Osteoblast (primary cell): ENCODE results near the gene TDRD15. TPM values are rescaled to one million over a fixed set of nuclear protein-coding genes. Genes with fewer than 3 reads are reported as not detected.

ENCODE experiments used
- DNase-seq: peaks from one replicate; pipeline ENCODE4 v3.0.0; 2011; ENCODE audit warnings: low spot score, mixed read lengths; ENCODE audit not compliant: insufficient read length; ENCODE audit errors: missing footprints
- H2AFZ ChIP-seq: 2 replicates; pipeline ENCODE4 v1.6.0; 2011; ENCODE audit warnings: mild to moderate bottlenecking, low read length
- H3K27ac ChIP-seq: 2 replicates; pipeline ENCODE4 v1.5.1; 2011; ENCODE audit warnings: mild to moderate bottlenecking, low read depth, low read length, moderate library complexity
- H3K27me3 ChIP-seq: 2 replicates; pipeline ENCODE4 v1.6.0; 2012; ENCODE audit warnings: mild to moderate bottlenecking, control low read depth, inconsistent platforms, low read length, moderate library complexity; ENCODE audit not compliant: insufficient read depth
- H3K36me3 ChIP-seq: 2 replicates; pipeline ENCODE4 v1.5.1; 2011; ENCODE audit warnings: mild to moderate bottlenecking, low read length, control low read depth, moderate library complexity; ENCODE audit not compliant: insufficient read depth
- H3K4me1 ChIP-seq: 2 replicates; pipeline ENCODE4 v1.5.1; 2011; ENCODE audit warnings: mild to moderate bottlenecking, low read length, control low read depth, moderate library complexity; ENCODE audit not compliant: insufficient read depth
- H3K4me2 ChIP-seq: 2 replicates; pipeline ENCODE4 v1.6.0; 2011; ENCODE audit warnings: mild to moderate bottlenecking, low read length; ENCODE audit not compliant: insufficient read depth
- H3K4me3 ChIP-seq: fragments of 200-600 bp; sonication (generic); 3 replicates; pipeline ENCODE4 v1.5.1; 2012; ENCODE audit warnings: mild to moderate bottlenecking, low read length, inconsistent platforms; ENCODE audit not compliant: insufficient read depth
- H3K79me2 ChIP-seq: 2 replicates; pipeline ENCODE4 v1.6.0; 2012; ENCODE audit warnings: mild to moderate bottlenecking, low read length, control low read depth, inconsistent platforms; ENCODE audit not compliant: insufficient read depth
- H3K9me3 ChIP-seq: 2 replicates; pipeline ENCODE4 v1.5.1; 2011; ENCODE audit warnings: low read depth, low read length, control low read depth
- H4K20me1 ChIP-seq: 2 replicates; pipeline ENCODE4 v1.6.0; 2012; ENCODE audit warnings: mild to moderate bottlenecking, low read length, control low read depth; ENCODE audit not compliant: insufficient read depth
- total RNA-seq: library from RNA; depleted of rRNA; stranded (reverse); fragments of >200 nt; gene quantifications from 2 replicates; pipeline ENCODE4 v1.2.3, GENCODE V29; 2012
- TF ChIP-seq, protein P1 (sequence below): IDR thresholded peaks from 2 replicates; pipeline ENCODE4 v1.5.1; 2011; ENCODE audit warnings: mild to moderate bottlenecking, low read depth, low read length, moderate library complexity; ENCODE audit errors: extremely low read depth

Gene TDRD15
- total RNA-seq, 1 donor: not detected

DNA sequence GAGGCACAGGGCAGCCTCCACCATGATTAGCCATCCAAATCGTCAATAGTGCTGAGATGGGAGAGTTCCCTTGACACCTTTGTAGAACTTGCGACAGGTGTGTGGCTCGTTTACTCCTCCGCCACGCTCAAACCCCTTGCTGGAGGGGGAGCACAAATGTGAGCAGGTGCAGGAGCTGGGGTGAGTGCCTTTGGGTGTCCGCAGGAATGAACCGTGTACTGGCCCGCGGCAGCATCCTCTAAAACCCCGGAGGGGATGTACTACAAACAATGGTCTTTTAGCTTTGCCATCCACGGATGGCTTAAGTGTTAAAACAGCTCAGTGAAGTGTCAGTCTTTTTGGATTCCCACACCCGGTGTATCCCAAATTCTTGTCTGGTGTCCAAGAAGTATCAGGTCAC lies 21.4 kb upstream of the TDRD15 start:
- H3K4me2 ChIP-seq: no peak overlapping the region
- no peaks in the 10 kb centered on the region for H4K20me1 ChIP-seq
- DNase-seq: no peak
- H3K4me3 ChIP-seq: no peak overlapping the region
- no peaks in the 10 kb centered on the region for H3K4me1 ChIP-seq
- TF ChIP-seq, protein P1, sequence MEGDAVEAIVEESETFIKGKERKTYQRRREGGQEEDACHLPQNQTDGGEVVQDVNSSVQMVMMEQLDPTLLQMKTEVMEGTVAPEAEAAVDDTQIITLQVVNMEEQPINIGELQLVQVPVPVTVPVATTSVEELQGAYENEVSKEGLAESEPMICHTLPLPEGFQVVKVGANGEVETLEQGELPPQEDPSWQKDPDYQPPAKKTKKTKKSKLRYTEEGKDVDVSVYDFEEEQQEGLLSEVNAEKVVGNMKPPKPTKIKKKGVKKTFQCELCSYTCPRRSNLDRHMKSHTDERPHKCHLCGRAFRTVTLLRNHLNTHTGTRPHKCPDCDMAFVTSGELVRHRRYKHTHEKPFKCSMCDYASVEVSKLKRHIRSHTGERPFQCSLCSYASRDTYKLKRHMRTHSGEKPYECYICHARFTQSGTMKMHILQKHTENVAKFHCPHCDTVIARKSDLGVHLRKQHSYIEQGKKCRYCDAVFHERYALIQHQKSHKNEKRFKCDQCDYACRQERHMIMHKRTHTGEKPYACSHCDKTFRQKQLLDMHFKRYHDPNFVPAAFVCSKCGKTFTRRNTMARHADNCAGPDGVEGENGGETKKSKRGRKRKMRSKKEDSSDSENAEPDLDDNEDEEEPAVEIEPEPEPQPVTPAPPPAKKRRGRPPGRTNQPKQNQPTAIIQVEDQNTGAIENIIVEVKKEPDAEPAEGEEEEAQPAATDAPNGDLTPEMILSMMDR: no peak
- H3K27me3 ChIP-seq: no peaks in the 10 kb centered on the region
- H3K79me2 ChIP-seq: no peaks in the 10 kb centered on the region
- no peak overlapping the region for H3K27ac ChIP-seq
- no peaks in the 10 kb centered on the region for H3K36me3 ChIP-seq
- H3K9me3 ChIP-seq: no peaks in the 10 kb centered on the region
- H2AFZ ChIP-seq: no peak overlapping the region

DNA sequence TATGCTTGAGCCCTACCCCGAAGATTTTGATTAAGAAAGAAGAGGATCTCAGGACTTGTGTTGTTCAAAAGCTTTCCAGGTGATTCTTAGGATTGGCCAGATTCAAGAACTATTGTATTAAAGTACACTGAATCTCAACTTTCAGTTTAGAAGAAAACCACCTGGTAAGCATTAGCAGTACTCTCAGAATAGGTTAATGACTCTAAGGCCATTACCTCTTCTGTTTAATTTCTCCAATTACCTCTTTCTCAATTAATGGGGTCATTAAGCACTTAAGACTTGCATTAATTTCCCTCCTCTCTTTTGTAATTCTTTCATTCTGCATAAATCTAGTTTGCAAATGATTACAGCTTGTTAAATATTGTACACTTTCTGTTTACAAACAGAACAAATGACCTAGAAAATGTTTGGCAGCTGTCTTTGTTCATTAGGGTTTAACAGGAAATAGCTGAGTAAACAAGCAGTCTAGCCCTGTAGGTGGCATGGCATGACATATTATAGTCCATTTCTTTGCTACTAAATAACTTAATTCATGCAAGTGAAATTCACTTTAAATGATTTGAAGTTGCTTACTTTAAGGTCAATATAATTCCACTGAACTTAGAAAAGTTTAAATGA lies 20.4 kb upstream of the TDRD15 start:
- no peaks in the 10 kb centered on the region for H3K79me2 ChIP-seq
- H3K27ac ChIP-seq: no peak overlapping the region
- no peak for DNase-seq
- H3K4me1 ChIP-seq: no peaks in the 10 kb centered on the region
- H3K4me2 ChIP-seq: no peak overlapping the region
- no peaks in the 10 kb centered on the region for H3K9me3 ChIP-seq
- no peaks in the 10 kb centered on the region for H4K20me1 ChIP-seq
- H3K36me3 ChIP-seq: no peaks in the 10 kb centered on the region
- TF ChIP-seq, protein P1: no peak
- H3K27me3 ChIP-seq: no peaks in the 10 kb centered on the region
- H3K4me3 ChIP-seq: no peak overlapping the region
- H2AFZ ChIP-seq: no peak overlapping the region

DNA sequence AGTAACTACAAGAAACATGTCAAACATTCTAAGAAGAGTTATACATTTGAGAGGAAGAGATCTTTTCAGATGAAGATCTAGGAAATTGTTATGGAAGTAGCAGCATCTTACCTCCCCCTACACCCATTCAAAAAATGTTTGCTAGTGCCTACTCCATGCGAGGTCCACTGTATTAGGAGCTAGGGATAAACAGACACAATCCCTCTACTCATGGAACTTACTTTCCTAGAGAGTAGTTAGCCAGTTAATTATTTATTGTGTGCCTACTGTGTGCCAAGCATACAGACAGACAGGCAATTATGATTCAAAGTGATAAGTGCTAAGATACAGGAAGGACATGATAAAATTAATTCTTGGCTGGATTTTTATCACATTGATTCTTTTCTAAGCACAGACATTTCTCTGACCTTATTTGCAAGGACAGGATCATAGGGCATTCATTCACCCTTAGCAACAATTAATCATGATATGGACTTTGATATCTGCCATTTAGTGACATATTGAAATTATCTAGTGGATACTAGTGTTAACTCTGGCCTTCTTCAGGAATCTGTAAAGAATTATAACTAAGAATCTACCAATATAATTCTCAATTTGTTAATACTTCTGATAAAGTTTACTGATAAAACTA lies 19.6 kb upstream of the TDRD15 start:
- H3K79me2 ChIP-seq: no peaks in the 10 kb centered on the region
- no peaks in the 10 kb centered on the region for H3K9me3 ChIP-seq
- H3K36me3 ChIP-seq: no peaks in the 10 kb centered on the region
- no peak overlapping the region for H2AFZ ChIP-seq
- no peak overlapping the region for H3K4me3 ChIP-seq
- H3K4me2 ChIP-seq: no peak overlapping the region
- no peaks in the 10 kb centered on the region for H3K27me3 ChIP-seq
- H3K4me1 ChIP-seq: no peaks in the 10 kb centered on the region
- H4K20me1 ChIP-seq: no peaks in the 10 kb centered on the region
- TF ChIP-seq, protein P1: no peak
- no peak for DNase-seq
- no peak overlapping the region for H3K27ac ChIP-seq

DNA sequence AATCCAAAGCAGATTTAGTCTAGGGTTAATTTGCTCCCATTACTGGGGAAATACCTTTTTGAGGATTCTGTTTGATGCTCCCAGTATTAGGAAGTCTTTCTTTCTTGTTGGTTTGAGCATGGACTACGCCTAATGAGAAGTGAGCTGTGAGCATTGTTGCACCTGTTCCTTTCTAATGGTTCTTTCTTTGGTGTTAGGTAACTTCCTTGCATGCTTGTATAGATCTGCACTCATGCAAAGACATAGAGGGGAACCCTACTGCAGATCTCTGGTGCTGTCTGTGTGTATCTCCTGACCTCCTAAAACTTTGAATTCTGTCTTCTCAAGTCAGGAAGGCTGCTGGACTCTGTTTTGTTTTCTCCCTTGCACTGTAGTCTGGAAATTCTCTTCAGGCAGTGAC lies 12.8 kb upstream of the TDRD15 start:
- Histone ChIP-seq H3K27me3 (no peaks in the 10 kb centered on the region), H2AFZ (no peak overlapping the region), H3K4me1 (no peaks in the 10 kb centered on the region), H3K9me3 (no peaks in the 10 kb centered on the region), H3K79me2 (no peaks in the 10 kb centered on the region), H4K20me1 (no peaks in the 10 kb centered on the region), H3K36me3 (no peaks in the 10 kb centered on the region), H3K27ac (no peak overlapping the region), H3K4me2 (no peak overlapping the region), H3K4me3 (no peak overlapping the region)
- TF ChIP-seq, protein P1: no peak
- no peak for DNase-seq
